COLO668 (cell line): ENCODE results near the gene RTCA.
"Not testable (repeated sequence)": the region's sequence is repeated elsewhere in the genome, so short reads cannot be mapped to it uniquely, and the experiment has no call there.

Experiments
- DNase-seq: peaks from one replicate; lab custom pipeline; 2025; ENCODE audit not compliant: unreplicated experiment; lab: John Stamatoyannopoulos, UW

The RTCA gene

DNA sequence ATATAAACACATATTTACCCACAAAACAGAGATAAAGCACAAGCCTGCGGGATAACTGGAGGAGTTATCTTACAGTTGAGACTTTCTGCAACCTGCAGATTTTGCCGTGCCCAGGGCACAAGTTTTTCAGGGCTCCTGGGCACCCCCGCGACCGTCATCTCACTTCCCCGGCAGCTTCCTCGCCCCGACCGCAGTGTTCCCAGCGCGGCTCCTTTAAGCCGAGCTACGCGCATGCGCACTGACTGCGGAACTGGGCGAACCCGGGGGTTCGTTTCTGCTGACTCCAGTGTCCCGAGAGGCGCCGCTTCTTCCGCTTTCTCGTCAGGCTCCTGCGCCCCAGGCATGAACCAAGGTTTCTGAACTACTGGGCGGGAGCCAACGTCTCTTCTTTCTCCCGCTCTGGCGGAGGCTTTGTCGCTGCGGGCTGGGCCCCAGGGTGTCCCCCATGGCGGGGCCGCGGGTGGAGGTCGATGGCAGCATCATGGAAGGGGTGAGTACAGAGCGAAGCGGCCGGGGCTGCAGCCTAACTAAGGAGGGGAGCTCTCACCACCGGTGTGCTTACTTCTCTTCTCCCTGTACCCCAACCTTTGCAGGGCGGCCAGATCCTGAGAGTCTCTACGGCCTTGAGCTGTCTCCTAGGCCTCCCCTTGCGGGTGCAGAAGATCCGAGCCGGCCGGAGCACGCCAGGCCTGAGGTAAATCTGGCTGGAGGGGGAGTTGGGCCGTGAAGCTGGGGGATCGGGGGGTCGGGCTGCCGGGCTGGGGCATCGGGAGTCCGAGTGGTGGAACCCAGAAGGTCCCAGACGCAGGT, at the start of gene RTCA:
RTCA (plus strand) TSS at position 286 of the 810 bp plus-strand sequence; CDS start at position 446, 160 bp downstream.
- peak; percentile 98 for DNase-seq

DNA sequence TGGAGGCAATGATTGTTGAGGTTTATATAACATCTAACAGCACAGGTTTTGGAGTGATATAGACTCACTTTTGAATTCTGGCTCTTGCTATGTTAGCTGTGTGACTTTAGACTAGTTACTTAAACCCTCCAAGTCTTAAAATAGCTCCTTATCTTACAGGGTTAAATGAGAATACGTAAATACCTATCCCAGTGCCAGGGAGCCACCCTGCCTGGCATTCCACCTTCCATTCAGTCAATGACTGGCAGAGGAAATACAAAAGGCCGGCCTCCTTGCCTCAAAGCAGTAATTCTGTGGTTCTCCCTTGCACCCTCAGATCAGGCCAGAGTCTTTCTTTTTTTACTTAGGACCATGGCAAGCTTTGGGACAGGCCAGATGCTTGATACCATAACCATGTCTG, 48.2 kb upstream of the RTCA start:
- DNase-seq: no peak

DNA sequence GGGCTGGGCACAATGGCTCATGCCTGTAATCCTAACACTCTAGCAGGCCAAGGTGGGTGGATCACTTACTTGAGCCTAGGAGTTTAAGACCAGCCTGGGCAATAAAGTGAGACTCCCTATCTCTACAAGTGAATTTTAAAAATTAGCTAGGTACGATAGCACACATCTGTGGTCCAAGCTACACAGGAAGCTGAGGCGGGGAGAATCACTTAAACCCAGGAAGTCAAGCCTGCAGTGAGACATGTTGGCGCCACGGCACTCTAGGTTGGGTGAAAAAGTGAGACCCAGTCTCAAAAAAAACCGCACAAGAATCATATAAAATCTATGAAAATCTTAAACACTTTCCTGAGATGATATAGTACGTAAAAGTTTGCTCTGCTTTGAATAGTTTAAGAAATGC, 46.6 kb upstream of the RTCA start:
- no peak for DNase-seq

DNA sequence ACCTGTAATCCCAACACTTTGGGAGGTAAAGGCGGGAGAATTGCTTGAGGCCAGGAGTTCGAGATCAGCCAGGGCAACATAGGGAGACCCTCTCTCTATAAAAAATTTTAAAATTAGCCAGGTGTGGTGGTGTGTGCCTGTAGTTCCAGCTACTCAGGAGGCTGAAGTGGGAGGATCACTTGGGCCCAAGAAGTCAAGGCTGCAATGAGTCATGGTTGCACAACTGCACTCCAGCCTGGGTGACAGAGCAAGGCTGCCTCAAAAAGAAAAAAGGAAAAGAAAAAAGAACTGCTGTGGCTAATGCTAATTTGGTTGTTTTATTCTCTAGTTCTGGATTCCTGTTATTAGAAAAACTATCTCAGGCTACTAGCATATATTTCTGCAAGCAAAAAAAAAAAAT, 46.1 kb upstream of the RTCA start:
- no peak for DNase-seq

DNA sequence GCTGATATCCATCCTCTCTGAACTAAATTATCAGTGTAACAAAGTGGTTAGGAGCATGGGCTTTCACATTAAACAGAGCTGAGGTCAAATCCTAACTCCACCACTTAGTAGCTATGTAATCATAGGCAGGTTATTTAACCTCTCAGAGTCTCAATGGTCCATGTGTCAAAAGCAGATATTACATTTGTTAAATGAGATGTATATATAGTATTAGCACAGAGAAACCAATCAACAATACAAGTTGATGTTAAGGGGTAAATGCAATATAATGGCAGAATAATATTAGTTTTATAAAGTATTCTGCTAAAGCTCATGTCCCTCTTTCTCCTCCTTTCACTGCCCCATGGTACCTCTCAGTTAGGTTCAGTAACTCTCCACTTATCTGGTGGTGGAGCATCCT, 43.6 kb upstream of the RTCA start:
- DNase-seq: no peak

DNA sequence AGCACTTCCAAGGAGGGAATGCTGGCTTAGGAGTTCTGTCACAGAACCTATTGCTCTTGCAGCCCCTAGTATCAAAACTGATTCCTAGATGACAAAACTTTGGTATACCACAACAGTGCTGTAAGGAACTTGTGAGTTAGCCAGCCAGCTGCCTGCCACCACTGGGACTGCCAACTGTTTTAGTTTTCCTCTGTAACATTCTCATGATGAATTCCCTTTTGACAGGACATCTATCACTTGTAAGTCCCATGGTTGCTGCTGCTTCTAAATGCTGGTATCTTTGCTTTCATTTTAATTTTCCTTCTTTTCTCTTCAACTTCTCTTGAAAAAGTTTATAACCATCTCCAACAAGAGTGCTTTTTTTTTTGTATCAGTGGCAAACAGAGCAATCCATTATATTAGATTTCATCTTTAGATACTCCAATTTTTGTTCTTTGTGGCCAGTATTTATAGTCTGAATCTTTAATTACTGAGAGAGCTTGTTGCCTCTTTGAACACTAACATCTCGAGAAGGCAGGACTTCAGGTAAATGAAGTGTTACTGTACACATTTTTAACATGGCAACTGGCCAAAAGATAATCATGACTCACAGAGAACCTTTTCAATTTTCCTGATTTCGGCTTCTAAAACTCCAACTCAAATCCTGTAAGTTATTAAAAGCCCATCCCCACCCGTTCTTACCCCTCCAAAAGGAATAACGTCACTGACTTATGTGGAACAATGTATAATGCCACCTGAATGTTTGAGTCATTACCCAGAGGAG, 36.2 kb upstream of the RTCA start:
- no peak for DNase-seq

DNA sequence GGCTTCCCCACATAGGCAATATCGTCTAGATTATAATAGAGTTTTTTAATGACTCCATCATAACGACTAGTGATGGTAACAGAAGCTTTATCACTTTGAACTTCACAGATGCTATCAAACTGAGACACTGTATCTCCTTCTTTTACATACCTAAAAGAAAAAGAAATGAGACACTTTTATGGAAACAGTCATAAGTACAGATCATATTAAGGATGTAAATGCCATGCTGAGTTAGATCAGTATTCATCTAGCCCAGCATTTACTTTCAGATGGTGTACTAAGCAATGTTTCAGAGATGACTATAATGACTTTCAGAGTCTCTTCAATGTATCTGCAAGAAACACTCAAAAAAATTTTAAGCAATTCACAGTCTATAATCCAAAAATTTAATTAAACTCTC, 35.3 kb upstream of the RTCA start:
- DNase-seq: no peak

DNA sequence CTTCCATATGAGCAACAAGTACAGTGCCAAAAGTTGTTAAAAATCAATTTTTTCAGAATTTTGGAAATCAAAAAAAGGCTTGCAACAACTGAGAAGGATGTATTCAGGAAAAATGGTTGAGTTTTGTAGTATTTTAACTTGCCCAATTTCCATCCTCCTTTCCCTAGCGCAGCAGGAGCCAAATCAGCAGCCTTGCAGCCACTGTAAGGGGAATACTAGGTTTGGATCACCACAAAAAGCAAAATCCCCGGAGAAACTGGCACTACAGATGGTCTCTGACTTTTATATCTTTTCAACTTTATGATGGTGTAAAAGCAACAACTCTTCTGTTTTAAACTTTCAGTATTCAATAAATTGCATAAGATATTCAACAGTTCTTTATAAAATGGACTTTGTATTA, 34.3 kb upstream of the RTCA start:
- no peak for DNase-seq

DNA sequence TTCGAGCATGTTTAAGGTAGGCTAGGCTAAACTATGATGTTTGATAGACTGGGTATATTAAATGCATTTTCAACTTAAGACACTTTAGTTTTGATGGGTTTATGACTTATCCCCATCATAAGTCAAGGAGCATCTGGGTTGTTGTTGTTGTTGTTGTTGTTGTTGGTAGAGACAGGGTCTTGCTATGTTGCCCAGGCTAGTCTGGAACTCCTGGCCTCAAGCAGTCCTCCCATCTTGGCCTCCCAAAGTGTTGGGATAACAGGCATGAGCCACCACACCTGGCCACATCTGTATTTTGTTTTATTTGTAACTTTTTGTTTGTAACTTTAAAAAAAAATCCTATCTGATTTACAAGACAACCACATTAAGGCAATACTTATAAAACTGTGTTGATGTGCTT, 33.9 kb upstream of the RTCA start:
- no peak for DNase-seq

DNA sequence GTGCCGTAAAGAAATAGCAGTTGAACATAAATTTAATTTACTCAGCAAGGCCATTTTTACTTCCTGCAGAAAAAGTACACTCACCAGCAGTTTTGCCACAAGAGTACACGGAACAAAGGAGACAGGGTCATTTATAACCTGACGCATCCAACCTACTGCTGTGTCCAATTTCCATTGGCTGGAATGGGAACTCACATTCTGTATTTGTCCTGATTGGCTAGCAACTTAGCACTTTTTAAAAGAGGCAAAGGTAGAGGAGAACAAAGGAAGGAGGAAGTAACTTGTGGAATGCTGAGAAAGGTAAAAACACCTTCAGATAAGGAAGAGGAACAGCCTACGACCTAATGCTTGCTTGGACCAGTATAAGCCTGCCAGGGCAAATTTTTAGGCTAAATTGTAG, 32.5 kb upstream of the RTCA start:
- not testable (repeated sequence) for DNase-seq

DNA sequence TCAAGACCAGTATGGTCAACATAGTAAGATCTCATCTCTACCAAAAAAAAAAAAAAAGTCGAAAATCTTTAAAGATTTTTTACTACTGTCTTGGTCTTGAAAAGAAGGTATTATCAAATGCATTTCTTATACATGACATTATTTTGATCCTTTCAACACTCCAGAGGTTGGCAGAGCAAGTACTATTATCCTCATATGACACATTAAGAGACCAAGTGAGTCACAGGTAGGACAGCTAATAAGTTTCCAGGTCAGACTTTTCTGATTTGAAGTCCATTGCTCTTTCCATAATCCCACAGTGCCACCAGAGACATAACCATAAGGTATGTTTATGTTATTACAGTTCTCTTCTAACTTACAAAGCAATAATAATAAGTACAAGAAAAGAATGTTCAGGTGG, 31.6 kb upstream of the RTCA start:
- DNase-seq: no peak

DNA sequence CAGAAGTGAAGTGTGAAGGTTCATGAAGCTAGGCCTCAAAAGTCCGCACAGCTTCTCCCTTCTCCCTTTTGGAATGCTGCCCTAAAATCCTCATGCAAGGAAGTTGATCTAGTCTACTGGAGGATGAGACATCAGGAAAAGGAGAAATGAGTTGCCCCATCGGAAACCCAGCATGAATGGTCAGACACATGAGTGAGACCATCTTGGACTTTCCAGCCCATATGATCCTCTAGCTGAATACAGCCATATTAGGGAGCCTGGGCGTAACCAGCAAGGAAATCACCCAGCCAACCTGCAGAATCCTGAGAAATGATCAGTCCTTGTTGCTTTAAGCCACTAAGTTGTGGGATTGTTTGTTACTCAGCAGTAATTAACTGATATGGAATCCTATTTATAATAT, 28.9 kb upstream of the RTCA start:
- no peak for DNase-seq

DNA sequence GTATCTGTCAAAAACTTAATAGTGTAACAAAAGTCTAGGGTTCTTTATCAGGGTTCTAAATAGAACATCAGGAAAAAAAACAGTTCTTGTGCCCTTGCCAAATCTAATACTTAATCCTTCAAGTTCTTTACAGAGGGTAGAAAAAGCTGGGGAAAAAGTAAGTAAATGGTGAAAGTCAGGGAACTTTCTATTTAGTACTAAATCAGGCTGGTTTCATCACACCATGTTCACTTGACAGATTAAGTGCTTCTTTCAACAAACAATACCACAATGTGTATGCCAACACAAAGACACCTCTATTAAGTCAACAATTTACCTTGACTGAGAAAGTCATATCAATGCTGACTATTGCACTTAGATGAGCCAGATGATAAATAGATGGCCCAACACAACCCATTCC, 26.1 kb upstream of the RTCA start:
- no peak for DNase-seq

DNA sequence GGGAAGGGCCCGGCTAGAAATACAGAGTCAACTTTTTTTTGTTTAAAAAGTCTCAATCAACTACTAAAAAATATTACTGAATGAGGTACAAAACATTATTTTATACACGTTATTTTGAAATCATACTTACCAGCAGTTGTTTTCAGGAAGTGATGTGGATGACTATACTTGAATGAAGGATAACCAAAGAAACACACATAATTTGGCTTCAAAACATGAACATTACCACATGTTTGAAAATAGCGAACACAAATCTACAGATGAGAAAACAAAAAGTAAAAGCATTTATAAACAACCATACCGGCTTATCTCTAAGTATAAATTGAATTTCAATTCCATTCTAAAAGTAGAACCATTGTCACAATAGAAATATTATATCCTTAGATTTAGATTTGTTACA, 25.4 kb upstream of the RTCA start:
- DNase-seq: no peak

DNA sequence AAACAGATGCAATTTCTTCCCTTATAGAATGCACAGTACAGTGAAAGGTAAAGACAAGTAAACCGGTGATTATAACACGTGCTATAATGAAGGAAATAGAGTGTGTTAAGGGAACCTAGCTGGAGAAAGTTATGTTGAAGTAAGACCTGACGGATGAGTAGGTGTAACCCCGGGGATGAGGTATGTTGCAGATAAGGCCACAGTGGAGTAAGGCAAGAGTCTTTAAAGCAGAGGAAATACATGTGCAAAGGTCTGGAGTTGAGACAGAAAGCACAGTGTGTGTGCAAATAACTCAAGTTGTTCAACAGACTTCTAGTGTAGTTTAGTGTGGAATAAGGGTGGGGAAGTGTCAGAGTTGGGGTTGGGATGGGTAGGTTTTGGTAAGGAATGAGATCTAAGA, 19.3 kb upstream of the RTCA start:
- DNase-seq: no peak

DNA sequence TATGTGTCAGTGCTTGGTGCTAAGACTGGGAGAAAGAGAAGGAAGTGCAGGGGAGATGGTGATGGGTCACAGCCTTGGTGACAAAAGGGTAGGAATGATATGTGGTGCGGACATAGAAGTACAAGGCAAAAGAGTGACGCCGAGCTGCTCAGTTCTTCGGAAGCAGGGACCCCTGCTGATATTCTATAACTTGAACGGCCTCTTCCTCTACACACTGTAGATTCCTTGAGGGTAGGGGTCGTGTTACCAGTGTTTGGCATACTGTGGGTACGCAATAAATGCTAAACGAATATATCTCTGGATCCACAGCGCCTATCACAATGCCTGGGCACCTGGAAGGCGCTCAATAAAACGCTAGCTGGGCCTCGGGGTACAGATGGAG, 16.9 kb upstream of the RTCA start:
- no peak for DNase-seq

DNA sequence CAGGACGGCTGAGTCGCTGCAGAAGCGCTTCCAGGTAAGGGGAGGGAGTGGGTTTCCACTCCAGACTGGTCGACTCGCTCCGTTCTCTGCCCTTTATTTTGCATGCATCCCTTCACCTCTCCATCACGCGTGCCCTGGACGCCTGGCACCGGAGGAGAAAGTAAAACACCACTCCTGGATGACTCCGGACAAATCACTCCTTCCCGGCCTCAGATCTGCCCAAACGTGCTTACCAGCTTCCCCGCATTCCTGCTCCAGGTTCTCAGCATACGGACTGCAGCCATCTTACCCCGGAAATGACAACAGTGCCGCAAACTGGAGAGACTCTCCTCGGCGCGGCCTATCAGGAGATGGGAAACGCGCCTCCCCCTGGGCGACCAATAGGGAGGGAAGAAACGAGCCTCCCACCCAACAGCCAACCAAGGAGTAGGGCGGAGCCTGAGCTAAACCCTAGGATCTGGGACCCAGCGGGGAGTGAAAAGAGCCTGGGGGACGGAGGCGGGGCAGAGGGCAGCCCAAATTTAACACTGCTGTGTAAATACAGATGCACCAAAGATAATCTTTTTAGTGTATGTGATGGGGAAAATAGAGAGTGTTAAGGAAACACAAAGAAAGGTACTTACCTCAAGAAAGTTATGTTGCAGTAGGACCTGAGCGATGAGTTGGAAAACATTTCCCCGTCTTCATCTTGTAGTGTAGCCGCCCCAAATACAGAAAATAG, 16.3 kb upstream of the RTCA start, which contains the start of gene DBT:
DBT (minus strand) TSS at position 298 of the 721 bp plus-strand sequence; CDS start at position 284, 14 bp downstream.
- peak; percentile 94 for DNase-seq

DNA sequence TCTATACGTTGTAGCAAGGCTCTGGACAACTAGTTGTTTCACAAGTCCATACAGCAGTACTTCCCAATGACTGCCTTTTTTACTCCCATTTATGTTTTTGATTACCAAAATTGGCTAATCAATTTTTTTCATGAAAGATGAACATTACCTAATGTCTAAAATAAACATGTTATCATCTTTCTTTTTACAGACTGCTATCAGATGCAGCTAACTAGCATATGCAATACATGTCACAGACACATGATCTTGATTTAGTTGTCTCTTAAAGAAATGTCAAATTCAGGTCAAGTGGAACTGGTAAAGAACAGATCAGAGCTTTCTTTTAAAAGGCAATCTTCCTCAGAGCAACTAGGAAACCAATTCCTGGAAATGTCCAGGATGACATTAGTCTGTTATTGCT, 15.8 kb upstream of the RTCA start:
- no peak for DNase-seq

DNA sequence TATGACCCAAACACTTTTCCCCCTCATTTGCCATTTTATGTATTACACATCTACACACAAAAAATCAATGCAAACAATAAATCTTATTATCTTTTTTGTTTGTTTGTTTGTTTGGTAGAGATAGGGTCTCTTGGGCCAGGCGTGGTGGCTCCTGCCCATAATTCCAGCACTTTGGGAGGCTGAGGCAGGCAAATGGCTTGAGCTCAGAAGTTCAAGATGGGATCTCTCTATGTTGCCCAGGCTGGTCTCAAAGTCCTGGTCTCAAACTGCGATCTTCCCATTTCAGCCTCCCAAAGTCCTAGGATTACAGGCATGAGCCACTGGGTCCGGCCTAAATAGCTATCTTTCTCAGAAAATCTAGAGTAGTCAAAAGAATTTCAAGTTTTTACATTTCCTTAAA, 15.2 kb upstream of the RTCA start:
- DNase-seq: no peak

DNA sequence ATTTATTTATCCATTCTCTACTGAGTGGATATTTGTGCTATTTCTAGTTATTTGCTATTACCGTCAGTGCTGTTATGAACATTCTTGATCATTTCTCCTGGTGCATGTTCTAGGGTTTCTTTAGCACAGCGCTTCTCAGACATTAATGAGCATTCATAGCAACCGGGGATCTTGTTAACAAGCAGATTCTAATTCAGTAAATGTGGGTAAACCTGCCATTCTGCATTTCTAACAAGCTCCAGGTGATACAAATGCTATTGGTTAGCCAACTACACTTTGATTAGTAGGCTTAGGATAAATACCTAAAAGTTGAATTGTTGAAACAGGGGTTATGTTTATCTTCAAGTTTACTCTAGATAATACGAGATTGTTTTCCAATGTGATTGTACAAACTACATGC, 13.1 kb upstream of the RTCA start:
- no peak for DNase-seq

DNA sequence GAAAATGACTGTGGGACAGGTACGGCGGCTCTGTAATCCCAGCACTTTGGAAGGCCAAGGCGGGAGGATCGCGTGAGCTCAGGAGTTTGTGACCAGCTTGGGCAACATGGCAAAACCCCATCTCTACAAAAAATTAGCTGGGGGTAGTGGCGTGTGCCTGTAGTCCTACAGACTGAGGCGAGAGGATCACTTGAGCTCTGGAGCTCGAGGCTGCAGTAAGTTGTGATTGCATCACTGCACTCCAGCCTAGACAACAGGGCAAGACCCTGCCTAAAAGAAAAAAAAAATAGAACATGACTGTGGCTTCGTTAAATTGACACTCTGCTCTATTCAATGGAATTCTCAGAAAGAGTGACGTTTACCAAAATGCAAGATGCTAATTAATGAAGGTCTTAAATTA, 12.5 kb upstream of the RTCA start:
- DNase-seq: no peak

DNA sequence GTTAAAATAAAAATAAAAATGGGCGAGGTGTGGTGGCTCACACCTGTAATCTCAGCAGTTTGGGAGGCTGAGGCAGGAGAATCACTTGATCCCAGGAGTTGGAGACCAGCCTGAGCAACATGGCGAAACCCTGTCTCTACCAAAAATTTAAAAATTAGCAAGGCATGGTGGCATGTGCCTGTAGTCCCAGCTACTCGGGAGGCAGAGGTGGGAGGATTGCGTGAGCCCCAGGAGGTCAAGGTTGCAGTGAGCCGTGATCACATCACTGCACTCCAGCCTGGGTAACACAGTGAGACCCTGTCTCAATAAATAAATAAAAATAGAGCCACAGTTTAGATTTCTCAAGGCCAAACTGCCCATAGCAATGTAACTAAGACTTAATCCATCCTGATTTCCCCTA, 9.7 kb upstream of the RTCA start:
- not testable (repeated sequence) for DNase-seq
